Ovary (tissue), 3 donors: ENCODE data around the gene SVBP.
"Not testable (repeated sequence)": the region's sequence is repeated elsewhere in the genome, so short reads cannot be mapped to it uniquely, and the experiment has no call there.

Experiments
- CTCF ChIP-seq, 3 donors: fragments of 450-650 bp in 2 of 3; fragments of 200-600 bp in 1 of 3; IDR thresholded peaks; one replicate each; pipeline versions ENCODE4 v1.5.1 to v1.8.0; 2016 to 2022; ENCODE audit warnings: antibody characterized with exemption in 3 of 3, mild to moderate bottlenecking in 1 of 3
- EP300 ChIP-seq: sonication (generic); formaldehyde crosslinking; IDR thresholded peaks from one replicate; pipeline ENCODE4 v1.6.1; 2017; ENCODE audit warnings: antibody characterized with exemption
- POLR2A ChIP-seq: fragments of 450-650 bp; IDR thresholded peaks from one replicate; pipeline ENCODE4 v1.6.1; 2017; ENCODE audit warnings: antibody characterized with exemption, mild to moderate bottlenecking, moderate library complexity
- donor health status: DM: no; HTN: no; CAD: no.

- TF ChIP-seq POLR2A; CTCF (IDR thresholded peaks at IDR 0.05); EP300: not testable (repeated sequence)
Observed at GRCh38 chr1:42814815-42815214, 2.4 kb downstream of the SVBP start.
